Neural cell (in vitro differentiated cells): ENCODE results near the gene CREB3L1. TPM values are rescaled to one million over a fixed set of nuclear protein-coding genes. Genes with fewer than 3 reads are reported as not detected.

Experiments
- H2AFZ ChIP-seq: fragments of 200-600, 300-800 bp; sonication (generic), shearing (Covaris generic); 2 replicates; pipeline ENCODE4 v1.6.0; 2014; ENCODE audit warnings: low read depth, mild to moderate bottlenecking, antibody characterized with exemption, low read length, moderate library complexity
- H3F3A ChIP-seq: fragments of 200-600 bp; shearing (Covaris generic); 2 replicates; pipeline ENCODE4 v1.6.1; 2016; ENCODE audit warnings: mild to moderate bottlenecking, moderate library complexity, mixed read lengths, antibody characterized with exemption, low read length; ENCODE audit not compliant: insufficient read depth, poor library complexity, severe bottlenecking
- H3K27ac ChIP-seq: fragments of 200-600, 300-800 bp; sonication (generic), shearing (Covaris generic); 2 replicates; pipeline ENCODE4 v1.5.1; 2014; ENCODE audit warnings: mild to moderate bottlenecking, low read length, moderate library complexity
- H3K27me3 ChIP-seq: fragments of 300-800, 200-600 bp; sonication (generic), shearing (Covaris generic); 2 replicates; pipeline ENCODE4 v1.6.0; 2014; ENCODE audit warnings: mild to moderate bottlenecking, low read depth, low read length, moderate library complexity; ENCODE audit not compliant: insufficient read depth
- H3K36me3 ChIP-seq: fragments of 300-800, 200-600 bp; sonication (generic), shearing (Covaris generic); 2 replicates; pipeline ENCODE4 v1.5.1; 2014; ENCODE audit warnings: mild to moderate bottlenecking, antibody characterized with exemption, low read length, moderate library complexity; ENCODE audit not compliant: insufficient read depth
- H3K4me2 ChIP-seq: fragments of 300-800, 200-600 bp; sonication (generic), shearing (Covaris generic); 2 replicates; pipeline ENCODE4 v1.6.0; 2014; ENCODE audit warnings: mild to moderate bottlenecking, low read length
- H3K4me3 ChIP-seq: fragments of 300-800, 200-600 bp; sonication (generic), shearing (Covaris generic); 2 replicates; pipeline ENCODE4 v1.5.1; 2014; ENCODE audit warnings: mild to moderate bottlenecking, low read length, moderate library complexity
- H3K79me2 ChIP-seq: fragments of 200-600 bp; shearing (Covaris generic); replicated peaks from 2 replicates; pipeline ENCODE4 v1.6.0; 2014; ENCODE audit warnings: mild to moderate bottlenecking, low read length, moderate library complexity; ENCODE audit not compliant: insufficient read depth
- H3K9ac ChIP-seq: fragments of 300-800, 200-600 bp; sonication (generic), shearing (Covaris generic); 2 replicates; pipeline ENCODE4 v1.6.1; 2016; ENCODE audit warnings: mild to moderate bottlenecking, low read length, mixed read lengths
- H3K9me2 ChIP-seq: fragments of 200-600 bp; shearing (Covaris generic); 2 replicates; pipeline ENCODE4 v1.6.1; 2016; ENCODE audit warnings: mild to moderate bottlenecking, low read length, mixed read lengths; ENCODE audit not compliant: insufficient read depth
- H3K9me3 ChIP-seq: fragments of 200-600, 300-800 bp; sonication (generic), shearing (Covaris generic); 2 replicates; pipeline ENCODE4 v1.6.1; 2016; ENCODE audit warnings: mild to moderate bottlenecking, mixed run types, low read length, moderate library complexity, mixed read lengths
- H4K20me1 ChIP-seq: fragments of 200-600 bp; shearing (Covaris generic); 2 replicates; pipeline ENCODE4 v1.6.1; 2016; ENCODE audit warnings: mild to moderate bottlenecking, mixed run types; ENCODE audit not compliant: insufficient read depth
- EP300 ChIP-seq: fragments of 450-650 bp; conservative IDR thresholded peaks from 2 replicates; pipeline ENCODE4 v1.6.1; 2014; ENCODE audit warnings: antibody characterized with exemption, mild to moderate bottlenecking, moderate library complexity; ENCODE audit not compliant: poor library complexity, severe bottlenecking
- EZH2 ChIP-seq: fragments of 200-600, 300-800 bp; shearing (Covaris generic), sonication (generic); IDR thresholded peaks from 2 replicates; pipeline ENCODE4 v1.6.1; 2014; ENCODE audit warnings: antibody characterized with exemption, low read length, borderline replicate concordance, mild to moderate bottlenecking; ENCODE audit not compliant: insufficient read depth, poor library complexity, severe bottlenecking
- MXI1 ChIP-seq: fragments of 450-650 bp; conservative IDR thresholded peaks from 2 replicates; pipeline ENCODE4 v1.6.1; 2014; ENCODE audit warnings: antibody characterized with exemption, mild to moderate bottlenecking; ENCODE audit not compliant: poor library complexity, severe bottlenecking
- POLR2AphosphoS5 ChIP-seq: IDR thresholded peaks from 2 replicates; pipeline ENCODE4 v1.6.1; 2012
- RAD21 ChIP-seq: fragments of 450-650 bp; conservative IDR thresholded peaks from 2 replicates; pipeline ENCODE4 v1.6.1; 2014; ENCODE audit warnings: antibody characterized with exemption, mild to moderate bottlenecking, moderate library complexity
- SMC3 ChIP-seq: fragments of 450-650 bp; conservative IDR thresholded peaks from 2 replicates; pipeline ENCODE4 v1.6.1; 2014; ENCODE audit warnings: antibody characterized with exemption, mild to moderate bottlenecking, moderate library complexity; ENCODE audit not compliant: poor library complexity
- TAF1 ChIP-seq: IDR thresholded peaks from 2 replicates; pipeline ENCODE4 v1.6.1; 2012; ENCODE audit warnings: low read depth
- polyA plus RNA-seq: library from polyadenylated mRNA; depleted of rRNA; stranded (reverse); fragments of >200 nt; gene quantifications from 2 replicates; pipeline ENCODE4 v1.2.3, GENCODE V29; 2014
- TF ChIP-seq, protein P1 (sequence below): fragments of 450-650 bp; IDR thresholded peaks from 2 replicates; pipeline ENCODE4 v1.5.1; 2014; ENCODE audit warnings: antibody characterized with exemption, mild to moderate bottlenecking, moderate library complexity; ENCODE audit not compliant: poor library complexity, severe bottlenecking
- TF ChIP-seq, protein P2 (sequence below): IDR thresholded peaks from 2 replicates; pipeline ENCODE4 v1.6.1; 2012; ENCODE audit warnings: borderline replicate concordance

The CREB3L1 gene
- polyA plus RNA-seq, 1 donor from 2014 or later, result not detected

GRCh38 chr11:46367244-46367915 lies 89.9 kb downstream of the CREB3L1 start:
- Histone ChIP-seq H4K20me1 (no peaks in the 10 kb centered on the region), H3K9me2 (no peaks in the 10 kb centered on the region), H3K9me3 (no peaks in the 10 kb centered on the region), H3K4me2 (no peak overlapping the region), H2AFZ (no peak overlapping the region), H3K4me3 (no peak overlapping the region), H3K36me3 (no peaks in the 10 kb centered on the region), H3K9ac (no peak overlapping the region), H3K79me2 (no peaks in the 10 kb centered on the region), H3K27me3 (no peaks in the 10 kb centered on the region), H3F3A (no peaks in the 10 kb centered on the region), H3K27ac (no peak overlapping the region)
- TF ChIP-seq TAF1 (no peak), SMC3 (peak; percentile 80), EZH2 (no peak), RAD21 (peak; percentile 75)
- TF ChIP-seq, protein P1, sequence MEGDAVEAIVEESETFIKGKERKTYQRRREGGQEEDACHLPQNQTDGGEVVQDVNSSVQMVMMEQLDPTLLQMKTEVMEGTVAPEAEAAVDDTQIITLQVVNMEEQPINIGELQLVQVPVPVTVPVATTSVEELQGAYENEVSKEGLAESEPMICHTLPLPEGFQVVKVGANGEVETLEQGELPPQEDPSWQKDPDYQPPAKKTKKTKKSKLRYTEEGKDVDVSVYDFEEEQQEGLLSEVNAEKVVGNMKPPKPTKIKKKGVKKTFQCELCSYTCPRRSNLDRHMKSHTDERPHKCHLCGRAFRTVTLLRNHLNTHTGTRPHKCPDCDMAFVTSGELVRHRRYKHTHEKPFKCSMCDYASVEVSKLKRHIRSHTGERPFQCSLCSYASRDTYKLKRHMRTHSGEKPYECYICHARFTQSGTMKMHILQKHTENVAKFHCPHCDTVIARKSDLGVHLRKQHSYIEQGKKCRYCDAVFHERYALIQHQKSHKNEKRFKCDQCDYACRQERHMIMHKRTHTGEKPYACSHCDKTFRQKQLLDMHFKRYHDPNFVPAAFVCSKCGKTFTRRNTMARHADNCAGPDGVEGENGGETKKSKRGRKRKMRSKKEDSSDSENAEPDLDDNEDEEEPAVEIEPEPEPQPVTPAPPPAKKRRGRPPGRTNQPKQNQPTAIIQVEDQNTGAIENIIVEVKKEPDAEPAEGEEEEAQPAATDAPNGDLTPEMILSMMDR, result peak; percentile 77

GRCh38 chr11:46367916-46368267 lies 90.4 kb downstream of the CREB3L1 start:
- TF ChIP-seq SMC3 (peak; percentile 8), EZH2 (no peak)
- no peaks in the 10 kb centered on the region for H3K36me3 ChIP-seq
- H3K9me3 ChIP-seq, result no peaks in the 10 kb centered on the region
- no peak overlapping the region for H3K4me2 ChIP-seq
- H3K79me2 ChIP-seq, result no peaks in the 10 kb centered on the region
- H3K4me3 ChIP-seq, result no peak overlapping the region
- H2AFZ ChIP-seq, result no peak overlapping the region
- H3K27ac ChIP-seq, result no peak overlapping the region
- H3K9ac ChIP-seq, result no peak overlapping the region
- no peaks in the 10 kb centered on the region for H3K27me3 ChIP-seq
- no peaks in the 10 kb centered on the region for H4K20me1 ChIP-seq
- no peaks in the 10 kb centered on the region for H3F3A ChIP-seq
- no peaks in the 10 kb centered on the region for H3K9me2 ChIP-seq

DNA sequence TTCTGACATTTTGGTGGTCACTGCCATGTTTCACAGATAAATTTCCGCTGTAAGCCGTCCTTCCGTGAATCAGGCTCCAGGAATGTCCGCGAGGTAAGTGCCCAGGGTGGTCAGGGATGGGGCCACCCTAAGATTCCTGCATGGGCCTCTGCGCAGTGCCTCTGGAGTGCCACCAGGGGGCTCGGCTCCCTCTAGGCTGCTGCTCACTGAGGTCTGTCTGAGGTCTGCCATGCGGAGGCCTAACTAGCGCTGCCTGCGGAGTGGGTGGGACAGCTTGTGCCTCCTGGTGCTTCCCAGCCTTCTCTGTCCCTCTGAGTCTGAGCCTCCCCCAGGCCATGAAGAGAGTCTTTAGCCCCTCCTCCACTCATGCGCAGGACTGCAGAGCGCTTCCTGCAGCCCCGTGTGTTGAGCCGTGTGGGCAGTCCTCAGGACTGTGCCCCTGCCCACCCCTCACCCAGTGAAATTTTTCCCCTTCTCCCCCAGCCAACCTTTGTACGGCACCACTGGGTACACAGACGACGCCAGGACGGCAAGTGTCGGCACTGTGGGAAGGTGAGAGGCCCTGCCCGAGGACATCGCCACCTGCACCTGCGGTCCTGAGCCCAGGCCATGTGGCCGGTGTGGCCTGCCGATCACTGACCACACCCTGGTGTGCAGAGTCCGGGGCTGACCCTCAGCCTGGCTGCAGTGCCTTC lies 92.1 kb downstream of the CREB3L1 start:
- no peak overlapping the region for H2AFZ ChIP-seq
- no peaks in the 10 kb centered on the region for H3K27me3 ChIP-seq
- no peaks in the 10 kb centered on the region for H3K9me2 ChIP-seq
- no peak overlapping the region for H3K4me3 ChIP-seq
- no peak overlapping the region for H3K4me2 ChIP-seq
- TF ChIP-seq MXI1 (peak; percentile 32), TAF1 (no peak), EZH2 (no peak), RAD21 (peak; percentile 70), SMC3 (peak; percentile 79), POLR2AphosphoS5 (no peak), EP300 (no peak)
- TF ChIP-seq, protein P1, result peak; percentile 78
- TF ChIP-seq, protein P2, sequence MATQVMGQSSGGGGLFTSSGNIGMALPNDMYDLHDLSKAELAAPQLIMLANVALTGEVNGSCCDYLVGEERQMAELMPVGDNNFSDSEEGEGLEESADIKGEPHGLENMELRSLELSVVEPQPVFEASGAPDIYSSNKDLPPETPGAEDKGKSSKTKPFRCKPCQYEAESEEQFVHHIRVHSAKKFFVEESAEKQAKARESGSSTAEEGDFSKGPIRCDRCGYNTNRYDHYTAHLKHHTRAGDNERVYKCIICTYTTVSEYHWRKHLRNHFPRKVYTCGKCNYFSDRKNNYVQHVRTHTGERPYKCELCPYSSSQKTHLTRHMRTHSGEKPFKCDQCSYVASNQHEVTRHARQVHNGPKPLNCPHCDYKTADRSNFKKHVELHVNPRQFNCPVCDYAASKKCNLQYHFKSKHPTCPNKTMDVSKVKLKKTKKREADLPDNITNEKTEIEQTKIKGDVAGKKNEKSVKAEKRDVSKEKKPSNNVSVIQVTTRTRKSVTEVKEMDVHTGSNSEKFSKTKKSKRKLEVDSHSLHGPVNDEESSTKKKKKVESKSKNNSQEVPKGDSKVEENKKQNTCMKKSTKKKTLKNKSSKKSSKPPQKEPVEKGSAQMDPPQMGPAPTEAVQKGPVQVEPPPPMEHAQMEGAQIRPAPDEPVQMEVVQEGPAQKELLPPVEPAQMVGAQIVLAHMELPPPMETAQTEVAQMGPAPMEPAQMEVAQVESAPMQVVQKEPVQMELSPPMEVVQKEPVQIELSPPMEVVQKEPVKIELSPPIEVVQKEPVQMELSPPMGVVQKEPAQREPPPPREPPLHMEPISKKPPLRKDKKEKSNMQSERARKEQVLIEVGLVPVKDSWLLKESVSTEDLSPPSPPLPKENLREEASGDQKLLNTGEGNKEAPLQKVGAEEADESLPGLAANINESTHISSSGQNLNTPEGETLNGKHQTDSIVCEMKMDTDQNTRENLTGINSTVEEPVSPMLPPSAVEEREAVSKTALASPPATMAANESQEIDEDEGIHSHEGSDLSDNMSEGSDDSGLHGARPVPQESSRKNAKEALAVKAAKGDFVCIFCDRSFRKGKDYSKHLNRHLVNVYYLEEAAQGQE, result no peak
- no peaks in the 10 kb centered on the region for H3F3A ChIP-seq
- H4K20me1 ChIP-seq, result no peaks in the 10 kb centered on the region
- H3K79me2 ChIP-seq, result no peaks in the 10 kb centered on the region
- H3K9me3 ChIP-seq, result no peaks in the 10 kb centered on the region
- no peak overlapping the region for H3K27ac ChIP-seq
- H3K36me3 ChIP-seq, result no peaks in the 10 kb centered on the region
- no peak overlapping the region for H3K9ac ChIP-seq
